GM12878 (cell line): ENCODE data around the gene LATS2. TPM values are rescaled to one million over a fixed set of nuclear protein-coding genes. Genes with fewer than 3 reads are reported as not detected.

Experiments used
- ATAC-seq: fragments of 200-7000 bp; cut with Tn5 transposase; 3 replicates; pipeline ENCODE4 v1.9.1; 2020; ENCODE audit warnings: mild to moderate bottlenecking, moderate library complexity
- BruUV-seq: library from RNA; stranded (reverse); fragments of 400-500 nt; replicated peaks from 2 replicates; lab custom pipeline; 2021; lab: Mats Ljungman, UMichigan
- CTCF ChIA-PET: fragments of 300-600 bp; sonication (Branson Sonifier 250); formaldehyde crosslinking; extraction: SDS; loops from one replicate; lab custom pipeline; 2021; ENCODE audit warnings: inconsistent platforms; lab: Yijun Ruan, JAX
- POLR2A ChIA-PET: fragments of 350-600 bp; formaldehyde crosslinking; extraction: SDS; loops from one replicate; lab custom pipeline; 2021; ENCODE audit warnings: inconsistent platforms; lab: Charles Lee
- RAD21 ChIA-PET: fragments of 300-600 bp; sonication (Branson Sonifier 250); formaldehyde crosslinking; loops from one replicate; lab custom pipeline; 2023; ENCODE audit warnings: antibody characterized with exemption; ENCODE audit not compliant: unreplicated experiment; lab: Charles Lee
- SMC1A ChIA-PET: fragments of 300-600 bp; sonication (Branson Sonifier 250); formaldehyde crosslinking; loops from one replicate; lab custom pipeline; 2023; ENCODE audit not compliant: unreplicated experiment, uncharacterized antibody; lab: Charles Lee
- DNase-seq: peaks from one replicate; pipeline ENCODE4 v3.0.0-alpha.2; 2011; ENCODE audit warnings: low read depth, low spot score
- FAIRE-seq: peaks from 3 replicates; lab custom pipeline; 2011; peaks lifted over from hg19 to GRCh38; lab: Jason Lieb, UNC
- H2AFZ ChIP-seq: 2 replicates; pipeline ENCODE4 v1.6.0; 2011; ENCODE audit warnings: low read depth, low read length, control low read depth; ENCODE audit not compliant: control insufficient read depth
- H3K27ac ChIP-seq: 2 replicates; pipeline ENCODE4 v1.5.1; 2011; ENCODE audit warnings: control low read depth; ENCODE audit not compliant: control insufficient read depth, insufficient read depth
- H3K27me3 ChIP-seq, 2 experiments: replicated peaks in 1 of 2; 2 replicates each; pipeline versions ENCODE4 v1.6.0 to v1.6.1; 2011; ENCODE audit warnings: low read length in 1 of 2; ENCODE audit not compliant: control insufficient read depth in 2 of 2, insufficient read depth in 2 of 2
- H3K36me3 ChIP-seq, 2 experiments: 2 replicates each; pipeline ENCODE4 v1.5.1; 2011; ENCODE audit warnings: low read length in 1 of 2; ENCODE audit not compliant: control insufficient read depth in 2 of 2, insufficient read depth in 2 of 2
- H3K4me1 ChIP-seq: 2 replicates; pipeline ENCODE4 v1.6.1; 2011; ENCODE audit warnings: mild to moderate bottlenecking, low read length, moderate library complexity, mixed read lengths; ENCODE audit not compliant: control insufficient read depth, insufficient read depth
- H3K4me2 ChIP-seq: 2 replicates; pipeline ENCODE4 v1.6.0; 2011; ENCODE audit warnings: control low read depth; ENCODE audit not compliant: control insufficient read depth, insufficient read depth
- H3K4me3 ChIP-seq: fragments of 200-600 bp; sonication (generic); 2 replicates; pipeline ENCODE4 v1.5.1; 2016
- H3K79me2 ChIP-seq: 2 replicates; pipeline ENCODE4 v1.6.0; 2011; ENCODE audit warnings: low read length; ENCODE audit not compliant: control insufficient read depth, insufficient read depth
- H3K9ac ChIP-seq: 2 replicates; pipeline ENCODE4 v1.8.0; 2011; ENCODE audit warnings: low read length, control low read depth, mixed read lengths; ENCODE audit not compliant: control insufficient read depth, insufficient read depth
- H3K9me3 ChIP-seq: replicated peaks from 3 replicates; pipeline ENCODE4 v1.5.1; 2011; ENCODE audit warnings: mild to moderate bottlenecking, low read length; ENCODE audit not compliant: control insufficient read depth, insufficient read depth
- H4K20me1 ChIP-seq: 2 replicates; pipeline ENCODE4 v1.6.0; 2011; ENCODE audit not compliant: control insufficient read depth, insufficient read depth
- BCL11A ChIP-seq: IDR thresholded peaks from 2 replicates; pipeline ENCODE4 v1.6.1; 2011; ENCODE audit warnings: low read depth, low read length
- CHD1 ChIP-seq: IDR thresholded peaks from 2 replicates; pipeline ENCODE4 v1.6.1; 2012; ENCODE audit warnings: low read depth, low read length, improper control_type of control experiment
- DPF2 ChIP-seq: fragments of 450-650 bp; IDR thresholded peaks from 2 replicates; pipeline ENCODE4 v1.6.1; 2017; ENCODE audit warnings: mild to moderate bottlenecking
- EED ChIP-seq: sonication (generic); IDR thresholded peaks from 2 replicates; pipeline ENCODE4 v1.6.1; 2016; ENCODE audit warnings: antibody characterized with exemption, low read depth
- HCFC1 ChIP-seq: fragments of 150-350 bp; IDR thresholded peaks from 2 replicates; pipeline ENCODE4 v1.6.1; 2014; ENCODE audit warnings: low read length
- JUND ChIP-seq: IDR thresholded peaks from 2 replicates; pipeline ENCODE4 v1.6.1; 2012; ENCODE audit warnings: low read depth, mild to moderate bottlenecking, low read length, improper control_type of control experiment, moderate library complexity
- KLF5 ChIP-seq: fragments of 450-650 bp; IDR thresholded peaks from 2 replicates; pipeline ENCODE4 v1.6.1; 2014; ENCODE audit warnings: mild to moderate bottlenecking; ENCODE audit not compliant: partially characterized antibody
- MYC ChIP-seq: IDR thresholded peaks from 2 replicates; pipeline ENCODE4 v1.6.1; 2011; ENCODE audit warnings: mild to moderate bottlenecking, low read length, moderate library complexity, inconsistent platforms; ENCODE audit not compliant: insufficient read depth, insufficient replicate concordance, insufficient read length, severe bottlenecking
- POLR2A ChIP-seq: IDR thresholded peaks from 2 replicates; pipeline ENCODE4 v1.6.1; 2011; ENCODE audit warnings: low read depth, mild to moderate bottlenecking, low read length
- POLR2AphosphoS5 ChIP-seq: IDR thresholded peaks from 2 replicates; pipeline ENCODE4 v1.6.1; 2011; ENCODE audit warnings: mild to moderate bottlenecking, low read length, inconsistent platforms
- POU2F2 ChIP-seq: IDR thresholded peaks from 3 replicates; pipeline ENCODE4 v1.6.1; 2011; ENCODE audit warnings: low read depth, mild to moderate bottlenecking, low read length, borderline replicate concordance
- RUNX3 ChIP-seq: IDR thresholded peaks from 2 replicates; pipeline ENCODE4 v1.6.1; 2012; ENCODE audit warnings: low read length, inconsistent platforms
- SP1 ChIP-seq: IDR thresholded peaks from one replicate; pipeline ENCODE4 v1.6.1; 2011; ENCODE audit warnings: low read depth, low read length
- STAT1 ChIP-seq: fragments of 450-650 bp; conservative IDR thresholded peaks from 2 replicates; pipeline ENCODE4 v1.6.1; 2014; ENCODE audit warnings: antibody characterized with exemption, mild to moderate bottlenecking
- SUPT20H ChIP-seq: IDR thresholded peaks from 2 replicates; pipeline ENCODE4 v1.6.1; 2011; ENCODE audit warnings: low read depth, mild to moderate bottlenecking, low read length, moderate library complexity, borderline replicate concordance; ENCODE audit not compliant: control insufficient read depth
- ZNF24 ChIP-seq: fragments of 450-650 bp; IDR thresholded peaks from 2 replicates; pipeline ENCODE4 v1.6.1; 2017; ENCODE audit warnings: antibody characterized with exemption, mild to moderate bottlenecking
- ZZZ3 ChIP-seq: IDR thresholded peaks from 2 replicates; pipeline ENCODE4 v1.6.1; 2011; ENCODE audit warnings: low read depth; ENCODE audit not compliant: control insufficient read depth, insufficient read length
- WGBS: methylation state at CpG from one replicate; pipeline ENCODE4 v1.1.6; 2016; ENCODE audit warnings: low lambda C conversion rate; ENCODE audit not compliant: insufficient replicate concordance, insufficient coverage; ENCODE audit errors: missing lambda C conversion rate; 5-methylcytosine and 5-hydroxymethylcytosine counted together
- in situ Hi-C: fragments of 300-500 bp; cut with MboI; formaldehyde crosslinking; loops from 9 replicates; pipeline ENCODE4 v1.14.3; 2018; ENCODE audit warnings: mixed read lengths
- intact Hi-C: fragments of 100-400 bp; cut with micrococcal nuclease; formaldehyde crosslinking; loops from one replicate; pipeline ENCODE4 v1.14.2; 2022; ENCODE audit not compliant: unreplicated experiment
- polyA plus RNA-seq, 11 experiments: library from polyadenylated mRNA; depleted of rRNA in 4 of 11; unstranded in 6 of 11; stranded (reverse) in 5 of 11; fragments of >200 nt; fragmentation: Nextera tagmentation in 4 of 11; fragmentation: Illumina TruSeq in 1 of 11; extraction: Ambion mirVana in 4 of 11; extraction: Trizol in 1 of 11; gene quantifications; 1 replicate in 1 of 11; 2 replicates in 10 of 11; pipeline versions ENCODE4 v1.2.1 to v1.2.3, GENCODE V29; 2011 to 2016; ENCODE audit warnings: inconsistent platforms in 2 of 11, missing spikeins in 2 of 11, low read depth in 1 of 11
- total RNA-seq, 4 experiments: library from RNA; depleted of rRNA in 3 of 4; stranded (reverse); fragments of >200 nt in 3 of 4; fragmentation: Illumina TruSeq in 1 of 4; extraction: Trizol in 1 of 4; gene quantifications; 2 replicates each; pipeline versions ENCODE4 v1.2.1 to v1.2.3, GENCODE V29; 2013 to 2021

Gene LATS2
- total and polyA plus RNA-seq, 10 of the 15 experiments (the other 5 are each of a cell fraction or from before 2014, with no cell fraction given): 0.90 to 7.8 (median 2.0) TPM

- DNase-seq (no peak), FAIRE-seq (no peak)
- POLR2A ChIA-PET: no interaction called here
- SMC1A ChIA-PET: no interaction called here
- no peak overlapping the region for H3K4me2 ChIP-seq
- in situ Hi-C loops: no loop called here
- BruUV-seq: no TSS peak
- H3K9me3 ChIP-seq: no peaks in the 10 kb centered on the region
- H3K36me3 ChIP-seq: no peaks in the 10 kb centered on the region; a peak in 2 of 4 replicates
- TF ChIP-seq POLR2AphosphoS5: no peak
- TF ChIP-seq KLF5: no peak
- TF ChIP-seq ZZZ3: no peak
- TF ChIP-seq EED: no peak
- no peak for TF ChIP-seq BCL11A
- TF ChIP-seq JUND: no peak
- no peak for TF ChIP-seq MYC
- no peak for TF ChIP-seq SP1
- TF ChIP-seq POLR2A: no peak
- TF ChIP-seq POU2F2: no peak
- no peak for TF ChIP-seq SUPT20H
- no peak for TF ChIP-seq DPF2
- no peak for TF ChIP-seq CHD1
- no peak for TF ChIP-seq ZNF24
- TF ChIP-seq STAT1: no peak
- TF ChIP-seq RUNX3: no peak
- no peak for TF ChIP-seq HCFC1
- TF ChIP-seq, all 136 proteins: peak for 0
- ChIA-PET RAD21 (no interaction called here), CTCF (no interaction called here)
- H3K79me2 ChIP-seq: no peaks in the 10 kb centered on the region
- no peak; the same call in 2 of the 3 replicates for ATAC-seq
- intact Hi-C loops: no loop called here
- H3K4me3 ChIP-seq: no peak overlapping the region
- no peak overlapping the region for H2AFZ ChIP-seq
- no peaks in the 10 kb centered on the region for H3K27me3 ChIP-seq
- no peak overlapping the region for H3K9ac ChIP-seq
- WGBS: 58% methylated on average over 4 of the region's 4 CpGs
- no peak overlapping the region for H3K27ac ChIP-seq
- H3K4me1 ChIP-seq: no peaks in the 10 kb centered on the region
- no peaks in the 10 kb centered on the region for H4K20me1 ChIP-seq
Observed at GRCh38 chr13:20980899-20981298, 80.5 kb downstream of the LATS2 start.
